CD4-positive, alpha-beta memory T cell (primary cell): Measurements from ENCODE around the gene ARHGDIA. TPM values are rescaled to one million over a fixed set of nuclear protein-coding genes. Genes with fewer than 3 reads are reported as not detected.
A peak's percentile ranks its signal among the peaks of the same experiment; 100 is the strongest.

Source experiments
- CTCF ChIA-PET: fragments of 350-600 bp; sonication (Branson Sonifier 250); formaldehyde crosslinking; loops from one replicate; lab custom pipeline; 2021; ENCODE audit warnings: inconsistent platforms; ENCODE audit not compliant: partially characterized antibody; lab: Charles Lee
- POLR2A ChIA-PET: fragments of 350-600 bp; sonication (Branson Sonifier 250); formaldehyde crosslinking; loops from one replicate; lab custom pipeline; 2021; ENCODE audit not compliant: partially characterized antibody; lab: Charles Lee
- DNase-seq, 5 donors: peaks; one replicate each; pipeline versions ENCODE4 v3.0.0 to v3.0.0-alpha.2; 2020 to 2022; ENCODE audit warnings: mixed read lengths in 1 of 5
- H3K27ac ChIP-seq: one replicate; pipeline ENCODE4 v1.7.0; 2013; ENCODE audit warnings: low read depth, low read length
- H3K27me3 ChIP-seq: 2 replicates; pipeline ENCODE4 v1.7.0; 2013; ENCODE audit warnings: mild to moderate bottlenecking, low read length, moderate library complexity; ENCODE audit not compliant: insufficient read depth
- H3K36me3 ChIP-seq: 2 replicates; pipeline ENCODE4 v1.7.0; 2013; ENCODE audit warnings: mild to moderate bottlenecking, low read length, moderate library complexity; ENCODE audit not compliant: insufficient read depth
- H3K4me1 ChIP-seq: 2 replicates; pipeline ENCODE4 v1.7.0; 2013; ENCODE audit warnings: mild to moderate bottlenecking, low read length, moderate library complexity; ENCODE audit not compliant: insufficient read depth
- H3K4me3 ChIP-seq, 2 donors: one replicate each; pipeline ENCODE4 v1.7.0; 2013; ENCODE audit warnings: low read length in 2 of 2, mild to moderate bottlenecking in 1 of 2
- H3K9me3 ChIP-seq, 2 donors: one replicate each; pipeline ENCODE4 v1.7.0; 2013; ENCODE audit warnings: low read length in 2 of 2, control low read depth in 1 of 2; ENCODE audit not compliant: control insufficient read depth in 1 of 2
- H3K27ac Mint-ChIP-seq, 7 donors: one replicate each; pipeline ENCODE4 v1.8.0; 2020 to 2021; ENCODE audit warnings: mixed read lengths in 7 of 7, mild to moderate bottlenecking in 6 of 7, inconsistent platforms in 3 of 7, moderate library complexity in 3 of 7
- H3K27me3 Mint-ChIP-seq, 2 donors: one replicate each; pipeline ENCODE4 v1.8.0; 2020 to 2021; ENCODE audit warnings: mixed read lengths in 2 of 2
- H3K36me3 Mint-ChIP-seq, 2 donors: one replicate each; pipeline ENCODE4 v1.8.0; 2020 to 2021; ENCODE audit warnings: mixed read lengths in 2 of 2, inconsistent platforms in 1 of 2, mild to moderate bottlenecking in 1 of 2
- H3K4me1 Mint-ChIP-seq, 4 donors: one replicate each; pipeline ENCODE4 v1.8.0; 2020 to 2021; ENCODE audit warnings: mixed read lengths in 4 of 4, mild to moderate bottlenecking in 1 of 4
- H3K4me3 Mint-ChIP-seq, 8 donors: one replicate each; pipeline ENCODE4 v1.8.0; 2020 to 2021; ENCODE audit warnings: mixed read lengths in 8 of 8, mild to moderate bottlenecking in 7 of 8, moderate library complexity in 6 of 8, inconsistent platforms in 3 of 8
- H3K9me3 Mint-ChIP-seq, 8 donors: one replicate each; pipeline ENCODE4 v1.8.0; 2020 to 2021; ENCODE audit warnings: mixed read lengths in 8 of 8, mild to moderate bottlenecking in 5 of 8, inconsistent platforms in 3 of 8, moderate library complexity in 1 of 8
- intact Hi-C: fragments of 100-400 bp; cut with micrococcal nuclease; formaldehyde crosslinking; loops from one replicate; pipeline ENCODE4 v1.15.1; 2023
- polyA plus RNA-seq, 2 donors: library from polyadenylated mRNA; unstranded; fragments of 300-500 nt; fragmentation: Illumina TruSeq; gene quantifications; one replicate each; pipeline ENCODE4 v1.2.3, GENCODE V29; 2021
- total RNA-seq, 2 experiments: library from RNA; stranded (reverse); gene quantifications; one replicate each; pipeline ENCODE4 v1.2.3, GENCODE V29; 2021

The ARHGDIA gene
- total and polyA plus RNA-seq, 4 experiments from 2014 or later = 84.8 to 382 (median 292) TPM

DNA sequence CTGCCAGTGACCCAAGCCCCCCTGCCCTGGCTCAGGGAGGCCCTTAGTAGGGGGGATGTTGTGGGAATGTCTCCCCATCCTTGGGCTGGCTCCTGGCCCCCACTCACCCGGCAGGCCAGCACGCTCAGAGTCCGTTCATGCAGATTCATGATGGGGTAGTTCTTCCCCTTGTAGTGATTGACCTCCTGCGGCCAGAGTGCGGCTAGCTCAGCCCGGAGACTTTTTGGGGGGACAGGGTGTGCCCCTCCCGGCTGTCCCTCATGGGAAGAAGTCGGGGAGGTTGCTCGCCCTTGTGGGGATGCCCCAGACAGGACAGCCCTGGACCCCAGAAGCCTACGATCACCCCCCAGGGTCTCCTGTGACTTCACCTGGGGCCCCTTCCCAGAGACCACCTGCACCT is 34.9 kb upstream of the ARHGDIA start:
- peaks cover 3% of the 10 kb centered on the region for H3K27me3 ChIP-seq
- no peak for DNase-seq
- no peaks in the 10 kb centered on the region for H3K9me3 ChIP-seq
- H3K9me3 Mint-ChIP-seq = no peaks in the 10 kb centered on the region
- H3K27ac Mint-ChIP-seq = no peak overlapping the region
- no peak overlapping the region for H3K4me3 Mint-ChIP-seq
- H3K4me1 Mint-ChIP-seq = peaks cover 0 to 20% (median 3%) of the 10 kb centered on the region in 4 donors
- peaks cover 3% of the 10 kb centered on the region in 2 donors for H3K27me3 Mint-ChIP-seq
- H3K36me3 Mint-ChIP-seq = peaks cover 4 to 7% of the 10 kb centered on the region in 2 donors
- POLR2A ChIA-PET = no interaction called here
- no peak overlapping the region for H3K27ac ChIP-seq
- no peak overlapping the region for H3K4me3 ChIP-seq
- CTCF ChIA-PET = no interaction called here
- intact Hi-C loops = no loop called here
- peaks cover 15% of the 10 kb centered on the region for H3K4me1 ChIP-seq
- H3K36me3 ChIP-seq = peaks cover 17% of the 10 kb centered on the region

DNA sequence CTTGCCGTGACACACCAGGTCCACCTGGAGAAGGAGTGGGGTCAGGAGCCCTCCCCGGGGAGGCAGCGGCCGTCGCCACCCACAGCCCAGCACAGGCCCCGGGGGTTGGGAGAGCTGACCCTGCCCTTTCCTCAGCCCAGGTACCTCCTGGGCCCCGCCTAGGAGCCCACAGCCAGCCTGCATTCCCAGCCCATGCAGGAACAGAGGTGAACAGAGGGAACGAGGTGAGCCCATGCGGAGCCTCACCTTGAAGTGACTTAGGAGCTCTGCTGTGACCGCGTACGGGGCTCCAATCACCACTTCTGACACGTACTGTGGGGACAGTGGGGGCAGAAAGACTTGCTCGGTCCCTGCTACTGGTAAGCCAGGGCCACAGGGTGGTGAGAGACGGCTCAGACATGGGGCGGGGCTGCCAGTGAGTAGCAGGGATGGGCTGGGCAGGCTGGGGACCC is 34.3 kb upstream of the ARHGDIA start:
- Mint-ChIP-seq H3K27me3 (peaks cover 6% of the 10 kb centered on the region in 2 donors), H3K36me3 (peaks cover 7% of the 10 kb centered on the region in 2 donors), H3K4me1 (peaks cover 2 to 22% (median 7%) of the 10 kb centered on the region in 4 donors), H3K27ac (no peak overlapping the region), H3K9me3 (no peaks in the 10 kb centered on the region), H3K4me3 (no peak overlapping the region)
- no peaks in the 10 kb centered on the region for H3K9me3 ChIP-seq
- ChIA-PET POLR2A (no interaction called here), CTCF (no interaction called here)
- no peak overlapping the region for H3K27ac ChIP-seq
- H3K27me3 ChIP-seq = peaks cover 4% of the 10 kb centered on the region
- no peak overlapping the region for H3K4me3 ChIP-seq
- H3K36me3 ChIP-seq = peaks cover 17% of the 10 kb centered on the region
- DNase-seq = no peak
- peaks cover 13% of the 10 kb centered on the region for H3K4me1 ChIP-seq
- intact Hi-C loops = no loop called here

DNA sequence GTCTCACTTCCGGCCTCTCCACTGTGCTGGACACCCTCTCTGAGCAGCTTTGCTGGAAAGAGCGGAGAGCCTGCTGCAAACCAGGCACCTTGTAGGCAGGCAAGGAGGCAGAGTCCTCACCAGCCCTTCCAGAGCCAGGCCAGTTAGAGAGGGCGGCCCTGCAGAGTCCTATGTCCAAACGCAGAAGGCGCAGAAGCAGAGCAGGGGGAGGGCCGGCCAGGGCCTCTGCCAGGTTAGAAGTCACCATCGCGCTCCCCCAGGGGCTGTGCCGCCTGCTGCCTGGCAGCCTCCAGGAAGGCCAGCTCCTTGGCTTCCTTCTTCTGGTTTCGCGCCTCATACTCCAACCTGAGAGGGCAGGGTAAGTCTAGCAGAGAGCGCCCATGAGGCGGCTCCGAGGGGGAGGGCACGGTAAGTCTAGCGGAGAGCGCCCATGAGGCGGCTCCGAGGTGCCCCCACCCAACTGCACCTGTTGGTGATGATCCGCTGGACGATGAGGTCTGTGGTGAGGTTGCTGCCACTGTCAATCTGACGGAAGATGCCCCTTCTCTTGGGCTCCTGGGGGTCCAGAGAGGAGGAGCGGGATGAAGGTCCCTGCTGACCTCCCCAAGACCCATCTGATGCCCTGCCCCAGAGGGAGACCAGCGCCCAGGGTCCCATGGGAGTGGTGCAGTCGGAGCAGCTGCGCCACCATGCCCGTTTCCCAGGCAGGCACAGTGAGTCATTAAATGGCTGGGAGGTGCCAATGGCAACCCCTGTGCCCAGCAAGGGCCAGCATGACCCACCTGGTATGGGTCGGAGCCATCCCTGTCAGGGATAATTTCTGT is 33.7 kb upstream of the ARHGDIA start:
- Mint-ChIP-seq H3K27ac (no peak overlapping the region), H3K4me3 (no peak overlapping the region), H3K4me1 (peaks cover 2 to 16% (median 7%) of the 10 kb centered on the region in 4 donors), H3K9me3 (no peaks in the 10 kb centered on the region), H3K27me3 (peaks cover 6% of the 10 kb centered on the region in 2 donors), H3K36me3 (peaks cover 12 to 14% of the 10 kb centered on the region in 2 donors)
- H3K27me3 ChIP-seq = peaks cover 4% of the 10 kb centered on the region
- H3K4me3 ChIP-seq = no peak overlapping the region
- CTCF ChIA-PET = no interaction called here
- peaks cover 22% of the 10 kb centered on the region for H3K36me3 ChIP-seq
- no peak overlapping the region for H3K27ac ChIP-seq
- DNase-seq = no peak
- H3K9me3 ChIP-seq = no peaks in the 10 kb centered on the region
- POLR2A ChIA-PET = no interaction called here
- intact Hi-C loops = no loop called here
- H3K4me1 ChIP-seq = peaks cover 7% of the 10 kb centered on the region

DNA sequence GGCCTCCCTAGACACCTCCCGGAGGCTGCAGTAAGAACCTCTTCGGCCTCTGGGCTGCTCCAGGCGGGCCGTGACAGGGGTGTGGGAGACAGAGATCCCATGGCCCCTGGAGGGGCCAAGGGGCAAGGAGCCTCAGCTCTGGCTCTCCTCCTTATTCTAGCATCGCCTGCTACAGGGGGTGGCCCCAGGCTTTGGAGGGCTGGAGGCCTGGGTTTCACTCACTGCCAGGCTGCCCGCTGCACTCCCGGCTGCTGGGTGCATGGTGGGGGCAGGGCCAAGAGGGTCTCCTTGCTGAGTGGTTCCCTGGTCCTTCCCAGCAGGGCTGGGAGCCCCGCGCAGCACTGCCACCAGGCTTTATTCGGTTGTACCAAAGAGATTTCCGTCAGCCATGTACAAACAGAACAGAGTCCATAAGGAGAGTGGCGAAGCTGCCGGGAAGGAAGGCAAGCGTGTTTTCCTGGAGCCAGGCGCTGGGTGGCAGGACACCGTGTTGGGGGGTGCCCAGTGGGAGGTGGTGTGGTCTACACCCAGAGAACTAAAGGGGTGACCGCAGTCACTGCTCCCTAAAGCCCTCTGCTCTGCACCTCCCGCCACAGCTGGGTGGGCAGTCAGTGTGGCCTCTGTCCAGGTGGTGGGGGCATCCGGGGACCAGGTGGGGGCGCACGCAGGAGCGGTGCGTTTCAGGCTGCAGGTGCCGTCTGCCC is 32.9 kb upstream of the ARHGDIA start:
- intact Hi-C loops = no loop called here
- no peaks in the 10 kb centered on the region for H3K9me3 ChIP-seq
- H3K27ac Mint-ChIP-seq = no peak overlapping the region
- H3K9me3 Mint-ChIP-seq = no peaks in the 10 kb centered on the region
- H3K27ac ChIP-seq = no peak overlapping the region
- H3K36me3 Mint-ChIP-seq = peaks cover 14 to 15% of the 10 kb centered on the region in 2 donors
- H3K27me3 ChIP-seq = peaks cover 4% of the 10 kb centered on the region
- H3K4me1 ChIP-seq = peaks cover 7% of the 10 kb centered on the region
- H3K4me3 ChIP-seq = no peak overlapping the region
- H3K36me3 ChIP-seq = peaks cover 16% of the 10 kb centered on the region
- H3K4me3 Mint-ChIP-seq = no peak overlapping the region
- ChIA-PET POLR2A (no interaction called here), CTCF (interaction anchor here (0.8 kb wide), 1 partner anchor 11 kb away, joined by 4 read pairs; no protein-coding TSS in a partner anchor)
- peaks cover 2 to 10% (median 7%) of the 10 kb centered on the region in 4 donors for H3K4me1 Mint-ChIP-seq
- peak in 1 of 5 donors; percentile 5 for DNase-seq
- peaks cover 6% of the 10 kb centered on the region in 2 donors for H3K27me3 Mint-ChIP-seq

DNA sequence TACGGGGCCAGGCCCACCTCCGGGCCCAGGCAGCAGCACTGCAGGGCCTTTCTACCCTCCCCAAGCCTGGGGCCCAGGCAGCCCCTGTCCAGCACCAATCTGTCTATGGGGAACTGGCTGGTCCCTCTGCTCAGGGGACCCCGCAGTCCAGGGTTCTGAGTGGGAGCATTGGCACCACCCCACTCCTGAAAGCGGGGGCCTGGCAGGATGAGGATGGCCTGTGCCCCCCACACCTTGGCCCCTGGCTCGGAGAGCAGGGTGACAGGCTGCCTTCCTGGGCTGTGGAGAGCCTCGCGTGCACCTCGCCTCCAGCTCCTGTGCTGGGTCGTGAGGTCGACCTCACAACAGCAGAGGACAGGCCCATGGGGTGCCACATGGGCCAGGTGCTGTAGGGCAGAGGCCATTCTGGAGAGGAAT is 32.3 kb upstream of the ARHGDIA start:
- Histone ChIP-seq H3K36me3 (peaks cover 16% of the 10 kb centered on the region), H3K27me3 (peaks cover 4% of the 10 kb centered on the region), H3K9me3 (no peaks in the 10 kb centered on the region), H3K27ac (no peak overlapping the region), H3K4me1 (peaks cover 7% of the 10 kb centered on the region), H3K4me3 (no peak overlapping the region)
- Mint-ChIP-seq H3K4me1 (peaks cover 2 to 10% (median 7%) of the 10 kb centered on the region in 4 donors), H3K9me3 (no peaks in the 10 kb centered on the region), H3K4me3 (peak overlapping the region in 1 of 8 donors; percentile 15), H3K27ac (no peak overlapping the region), H3K36me3 (peaks cover 14 to 15% of the 10 kb centered on the region in 2 donors), H3K27me3 (peaks cover 6% of the 10 kb centered on the region in 2 donors)
- intact Hi-C loops = no loop called here
- peak in 1 of 5 donors; percentile 18 for DNase-seq
- POLR2A ChIA-PET = no interaction called here
- CTCF ChIA-PET = interaction anchor here (0.8 kb wide), 1 partner anchor 11 kb away, joined by 4 read pairs; no protein-coding TSS in a partner anchor

DNA sequence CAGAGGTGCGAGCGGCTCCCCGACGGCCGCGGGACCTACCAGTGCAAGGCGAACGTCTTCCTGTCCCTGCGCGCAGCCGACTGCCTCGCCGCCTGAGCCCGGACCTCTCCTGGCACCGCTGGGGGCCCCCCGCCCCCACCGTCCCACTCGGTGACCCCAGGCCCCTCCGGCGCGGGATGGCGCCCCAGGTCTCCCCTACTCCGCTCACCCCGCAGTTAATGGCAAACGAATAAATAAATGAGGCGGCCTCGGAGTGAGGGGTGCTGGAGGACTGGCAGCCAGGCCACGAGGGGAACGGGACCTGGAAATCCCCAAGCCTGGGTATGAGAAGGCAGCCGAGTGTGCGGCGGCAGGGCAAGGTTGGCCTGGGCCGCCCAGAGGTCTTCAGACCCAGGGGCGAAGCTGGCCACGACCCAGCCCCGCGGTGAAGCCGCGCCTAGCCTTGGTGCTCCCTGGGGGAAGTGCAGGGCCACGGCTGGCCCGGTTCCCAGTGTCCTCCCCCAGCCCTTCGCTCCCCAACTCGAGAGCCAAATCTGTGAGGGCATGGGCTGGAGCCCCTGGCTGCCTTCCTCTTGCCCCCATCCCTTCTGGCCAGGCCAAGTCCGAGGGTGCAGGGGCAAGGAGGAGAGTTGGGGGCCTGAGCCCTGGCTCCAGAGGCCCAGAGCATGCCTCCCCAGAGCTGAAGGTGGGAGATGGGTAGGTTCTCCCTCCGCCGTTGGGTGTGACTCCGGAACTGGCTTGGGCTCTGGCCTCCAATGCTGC is 31.7 kb upstream of the ARHGDIA start:
- Mint-ChIP-seq H3K27me3 (peaks cover 6% of the 10 kb centered on the region in 2 donors), H3K9me3 (no peaks in the 10 kb centered on the region), H3K4me3 (no peak overlapping the region), H3K4me1 (peaks cover 2 to 10% (median 7%) of the 10 kb centered on the region in 4 donors), H3K27ac (no peak overlapping the region), H3K36me3 (peaks cover 17 to 20% of the 10 kb centered on the region in 2 donors)
- Histone ChIP-seq H3K27me3 (peaks cover 4% of the 10 kb centered on the region), H3K4me3 (no peak overlapping the region), H3K27ac (no peak overlapping the region), H3K36me3 (peaks cover 22% of the 10 kb centered on the region), H3K9me3 (no peaks in the 10 kb centered on the region), H3K4me1 (peaks cover 7% of the 10 kb centered on the region)
- peak in 1 of 5 donors; percentile 29 for DNase-seq
- CTCF ChIA-PET = no interaction called here
- intact Hi-C loops = no loop called here
- POLR2A ChIA-PET = no interaction called here
